GM18873 (cell line): ENCODE data around the gene ARID1B.
A peak's percentile ranks its signal among the peaks of the same experiment; 100 is the strongest.

Experiments used
- ATAC-seq: cut with Tn5 transposase; IDR thresholded peaks from one replicate; pipeline ENCODE4 v1.9.1; 2021; ENCODE audit warnings: mild to moderate bottlenecking, moderate library complexity, moderate number of reproducible peaks; ENCODE audit not compliant: unreplicated experiment, low FRiP score

Gene ARID1B

GRCh38 chr6:157187182-157188083, 410.3 kb downstream of the ARID1B start:
- no peak for ATAC-seq

GRCh38 chr6:157188213-157188612, 411.0 kb downstream of the ARID1B start:
- no peak for ATAC-seq

DNA sequence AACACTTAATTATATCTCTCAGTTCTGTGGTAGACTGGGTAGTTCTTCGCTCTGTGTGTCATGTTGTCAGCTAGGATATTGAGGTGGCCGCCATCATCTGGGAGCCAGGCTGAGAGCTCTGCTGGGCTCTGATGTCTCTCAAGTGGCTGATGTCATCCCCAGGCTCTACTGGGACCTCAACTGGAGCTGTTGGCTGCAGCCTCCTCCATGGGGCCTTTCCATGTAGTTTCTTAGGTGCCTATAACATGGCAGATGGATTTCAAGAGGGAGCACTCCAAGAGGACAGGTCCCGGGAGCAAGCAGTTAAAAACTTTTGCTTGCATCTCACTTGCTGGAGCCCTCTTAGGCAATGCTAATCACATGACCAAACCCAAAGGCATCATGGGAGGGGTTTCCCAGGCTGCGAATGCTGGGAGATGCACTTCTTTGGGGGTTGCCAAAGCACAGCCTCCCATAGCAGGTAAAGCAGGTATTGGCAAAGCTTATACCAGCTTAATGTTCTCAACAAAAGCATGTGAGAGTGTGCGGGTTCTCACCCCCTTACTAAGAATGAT, 416.3 kb downstream of the ARID1B start:
- no peak for ATAC-seq

- ATAC-seq = no peak
These were observed 416.9 kb downstream of the ARID1B start for GRCh38 chr6:157194110-157194509.

DNA sequence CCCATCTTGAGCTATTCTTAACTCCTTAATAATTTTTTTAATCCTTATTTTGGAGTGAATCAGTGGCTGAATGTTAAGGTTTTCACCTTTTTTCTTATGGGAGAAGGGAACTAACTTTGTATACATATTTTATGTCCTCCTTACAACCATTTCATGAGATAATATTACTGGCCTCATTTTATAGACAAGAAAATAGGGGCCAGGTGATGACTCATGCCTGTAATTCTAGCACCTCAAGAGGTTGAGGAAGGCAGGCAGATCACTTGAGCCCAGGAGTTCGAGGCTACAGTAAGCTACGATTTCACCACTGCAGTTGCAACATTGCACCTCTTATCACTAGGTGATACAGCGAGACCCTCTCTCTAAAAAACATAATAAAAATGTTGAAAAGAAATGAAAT, 417.5 kb downstream of the ARID1B start:
- no peak for ATAC-seq

- no peak for ATAC-seq
These were observed 419.2 kb downstream of the ARID1B start for GRCh38 chr6:157196391-157196790.

- no peak for ATAC-seq
These were observed 421.5 kb downstream of the ARID1B start for GRCh38 chr6:157198425-157199279.

DNA sequence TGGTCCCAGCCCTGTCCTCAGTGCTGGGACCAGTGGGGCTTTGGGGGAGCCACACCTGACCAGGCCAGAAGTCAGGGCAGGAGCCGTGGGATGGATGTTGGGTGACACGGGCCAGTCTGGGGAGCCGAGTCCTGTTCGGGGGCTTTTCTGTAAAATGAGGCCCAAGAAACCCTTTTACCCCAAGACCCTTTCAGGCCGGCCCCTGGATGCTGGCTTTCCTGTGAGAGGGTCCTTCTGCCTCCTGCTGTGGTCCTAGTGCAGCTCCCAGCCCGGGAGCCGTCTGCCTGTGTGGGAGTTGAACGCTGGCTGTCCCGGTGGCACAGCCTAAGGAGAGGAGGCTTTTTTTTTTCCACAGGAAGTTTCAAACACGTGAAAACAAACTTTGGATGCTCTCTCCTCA, 422.9 kb downstream of the ARID1B start:
- no peak for ATAC-seq

DNA sequence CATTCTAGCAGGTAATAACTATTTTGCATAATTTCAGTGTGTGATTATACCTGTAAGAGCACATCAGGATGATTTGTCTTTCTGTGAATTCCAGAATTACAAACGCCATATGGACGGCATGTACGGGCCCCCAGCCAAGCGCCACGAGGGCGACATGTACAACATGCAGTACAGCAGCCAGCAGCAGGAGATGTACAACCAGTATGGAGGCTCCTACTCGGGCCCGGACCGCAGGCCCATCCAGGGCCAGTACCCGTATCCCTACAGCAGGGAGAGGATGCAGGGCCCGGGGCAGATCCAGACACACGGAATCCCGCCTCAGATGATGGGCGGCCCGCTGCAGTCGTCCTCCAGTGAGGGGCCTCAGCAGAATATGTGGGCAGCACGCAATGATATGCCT, 423.4 kb downstream of the ARID1B start:
- ATAC-seq = no peak

DNA sequence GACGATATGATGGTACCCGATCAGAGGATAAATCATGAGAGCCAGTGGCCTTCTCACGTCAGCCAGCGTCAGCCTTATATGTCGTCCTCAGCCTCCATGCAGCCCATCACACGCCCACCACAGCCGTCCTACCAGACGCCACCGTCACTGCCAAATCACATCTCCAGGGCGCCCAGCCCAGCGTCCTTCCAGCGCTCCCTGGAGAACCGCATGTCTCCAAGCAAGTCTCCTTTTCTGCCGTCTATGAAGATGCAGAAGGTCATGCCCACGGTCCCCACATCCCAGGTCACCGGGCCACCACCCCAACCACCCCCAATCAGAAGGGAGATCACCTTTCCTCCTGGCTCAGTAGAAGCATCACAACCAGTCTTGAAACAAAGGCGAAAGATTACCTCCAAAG, 423.9 kb downstream of the ARID1B start:
- no peak for ATAC-seq

DNA sequence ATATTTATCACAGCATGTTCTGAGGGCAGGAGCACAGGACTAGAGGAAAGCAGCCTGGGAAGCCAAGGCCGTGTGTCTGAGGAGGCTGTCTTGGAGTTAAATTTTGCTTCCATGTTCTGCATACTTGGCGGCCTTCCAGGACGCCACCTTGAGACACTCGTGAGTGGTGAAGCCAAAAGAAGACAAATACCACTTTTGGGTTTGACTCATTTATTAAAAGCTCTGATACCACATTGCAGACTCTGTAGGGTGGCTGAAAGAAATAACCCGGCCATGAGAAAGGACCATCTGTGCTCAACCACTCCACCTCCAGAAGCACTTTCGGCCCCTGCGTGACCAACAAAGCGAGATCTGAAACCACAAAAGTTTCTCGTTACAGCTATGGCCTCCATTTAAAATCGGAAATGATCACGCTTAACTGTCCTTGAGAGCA, 426.1 kb downstream of the ARID1B start:
- peak; percentile 96 for ATAC-seq

GRCh38 chr6:157203764-157204163, 426.6 kb downstream of the ARID1B start:
- no peak for ATAC-seq

DNA sequence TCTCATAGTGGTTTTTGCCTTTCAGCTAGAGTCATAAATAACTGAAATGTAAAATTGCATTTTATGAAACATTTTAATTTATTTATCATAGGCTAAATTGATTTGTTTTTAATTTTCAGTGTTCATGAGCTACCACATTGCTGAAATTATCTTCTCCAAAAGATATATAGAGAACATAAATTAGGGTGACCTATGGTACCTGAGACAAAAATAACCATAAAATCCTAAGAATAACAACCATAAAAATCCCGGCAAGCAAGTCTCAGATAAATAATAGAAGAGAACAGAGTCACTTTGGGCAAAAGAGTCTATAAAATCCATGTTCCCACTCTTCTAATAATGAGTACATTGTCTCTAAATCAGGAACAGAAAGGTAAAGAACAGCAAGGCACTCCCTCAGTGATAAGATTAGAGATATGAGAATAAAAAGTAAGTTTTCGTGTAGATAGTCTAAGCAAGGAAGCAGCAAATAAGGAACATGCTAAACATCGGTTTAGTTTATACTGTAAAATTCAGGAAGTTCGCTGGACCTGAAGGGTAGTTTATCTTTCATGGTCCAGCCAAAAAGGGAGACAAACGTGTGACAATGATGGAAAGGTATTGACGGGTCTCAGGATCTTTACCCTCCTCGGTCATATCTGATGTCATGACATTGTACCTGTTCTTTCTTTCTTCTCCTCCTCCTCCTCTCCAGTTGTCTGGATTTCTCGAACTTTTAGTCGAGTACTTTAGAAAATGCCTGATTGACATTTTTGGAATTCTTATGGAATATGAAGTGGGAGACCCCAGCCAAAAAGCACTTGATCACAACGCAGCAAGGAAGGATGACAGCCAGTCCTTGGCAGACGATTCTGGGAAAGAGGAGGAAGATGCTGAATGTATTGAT, 428.5 kb downstream of the ARID1B start:
- ATAC-seq = no peak

DNA sequence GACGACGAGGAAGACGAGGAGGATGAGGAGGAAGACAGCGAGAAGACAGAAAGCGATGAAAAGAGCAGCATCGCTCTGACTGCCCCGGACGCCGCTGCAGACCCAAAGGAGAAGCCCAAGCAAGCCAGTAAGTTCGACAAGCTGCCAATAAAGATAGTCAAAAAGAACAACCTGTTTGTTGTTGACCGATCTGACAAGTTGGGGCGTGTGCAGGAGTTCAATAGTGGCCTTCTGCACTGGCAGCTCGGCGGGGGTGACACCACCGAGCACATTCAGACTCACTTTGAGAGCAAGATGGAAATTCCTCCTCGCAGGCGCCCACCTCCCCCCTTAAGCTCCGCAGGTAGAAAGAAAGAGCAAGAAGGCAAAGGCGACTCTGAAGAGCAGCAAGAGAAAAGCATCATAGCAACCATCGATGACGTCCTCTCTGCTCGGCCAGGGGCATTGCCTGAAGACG, 429.2 kb downstream of the ARID1B start:
- ATAC-seq = no peak

- ATAC-seq = no peak
These were observed 430.4 kb downstream of the ARID1B start for GRCh38 chr6:157207521-157208076.

GRCh38 chr6:157209865-157210530, 432.8 kb downstream of the ARID1B start:
- no peak for ATAC-seq

- no peak for ATAC-seq
These were observed 433.8 kb downstream of the ARID1B start for GRCh38 chr6:157210954-157211353.

DNA sequence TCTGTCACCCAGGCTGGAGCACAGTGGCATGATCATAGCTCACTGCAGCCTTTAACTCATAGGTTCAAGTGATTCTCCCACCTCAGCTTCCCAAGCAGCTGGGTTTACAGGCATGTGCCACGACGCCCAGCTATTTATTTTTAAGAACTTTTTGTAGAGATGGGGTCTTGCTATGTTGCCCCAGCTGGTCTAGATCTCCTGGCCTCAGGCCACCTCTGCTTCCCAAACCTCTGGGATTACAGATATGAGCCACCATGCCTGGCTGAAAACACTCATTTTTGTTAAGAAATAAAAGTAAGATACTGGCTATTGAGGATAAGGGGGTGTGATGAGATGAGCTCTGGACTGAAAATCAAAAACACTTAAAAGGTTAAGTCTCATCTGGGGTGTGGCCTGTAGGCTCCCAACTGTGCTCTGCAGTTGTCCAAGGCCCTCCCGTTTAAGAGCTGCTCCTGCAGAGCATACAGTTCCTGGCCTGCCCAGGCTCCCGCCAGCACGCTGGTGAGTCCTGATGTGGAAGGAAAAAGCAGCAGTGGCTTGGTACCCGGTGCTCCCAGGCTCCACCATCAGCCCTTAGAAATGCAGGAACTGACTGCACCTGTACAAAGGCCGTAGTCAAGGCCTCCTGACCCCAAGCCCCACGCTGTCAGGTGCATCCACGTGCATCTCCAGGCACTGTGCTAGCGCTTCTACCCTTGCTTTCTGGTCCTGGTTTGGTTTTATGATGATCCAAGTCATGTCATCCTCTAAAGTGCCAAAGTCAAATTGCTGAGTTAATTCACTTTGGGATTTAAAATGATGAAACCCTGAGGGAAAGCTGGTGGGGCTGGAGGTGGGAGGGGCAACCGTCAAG, 434.7 kb downstream of the ARID1B start:
- ATAC-seq = no peak
